SK-N-SH (cell line): ENCODE results near the gene EHMT2. TPM values are rescaled to one million over a fixed set of nuclear protein-coding genes. Genes with fewer than 3 reads are reported as not detected.

ENCODE experiments used
- CTCF ChIA-PET: fragments of 300-600, 350-600 bp; formaldehyde crosslinking; extraction: SDS; loops from one replicate; lab custom pipeline; 2021; lab: Yijun Ruan, JAX
- POLR2A ChIA-PET: fragments of 350-600 bp; sonication (Branson Sonifier 250); formaldehyde crosslinking; extraction: SDS; loops from one replicate; lab custom pipeline; 2020; ENCODE audit warnings: antibody characterized with exemption, inconsistent platforms; lab: Yijun Ruan, JAX
- DNase-seq: peaks from one replicate; pipeline ENCODE4 v3.0.0; 2012
- H2AFZ ChIP-seq: fragments of 200-600 bp; sonication (generic); 2 replicates; pipeline ENCODE4 v1.8.1; 2016; ENCODE audit warnings: antibody characterized with exemption, mild to moderate bottlenecking, low read depth
- H3F3A ChIP-seq: fragments of 200-600 bp; sonication (generic); replicated peaks from 2 replicates; pipeline ENCODE3; 2016; ENCODE audit warnings: antibody characterized with exemption, mild to moderate bottlenecking; ENCODE audit not compliant: insufficient read depth
- H3K27ac ChIP-seq, 2 experiments: fragments of 200-500 bp in 1 of 2; fragments of 200-600 bp in 1 of 2; sonication (Bioruptor generic) in 1 of 2; sonication (generic), shearing (Covaris generic) in 1 of 2; 2 replicates each; pipeline versions ENCODE4 v1.5.1 to v1.6.1; 2014 to 2016; ENCODE audit warnings: low read depth in 2 of 2, inconsistent platforms in 1 of 2, low read length in 1 of 2, mild to moderate bottlenecking in 1 of 2, mixed read lengths in 1 of 2
- H3K27me3 ChIP-seq: fragments of 200-600 bp; sonication (generic), shearing (Covaris generic); 2 replicates; pipeline ENCODE4 v1.6.1; 2016; ENCODE audit warnings: mixed run types; ENCODE audit not compliant: insufficient read depth
- H3K36me3 ChIP-seq, 2 experiments: fragments of 200-500 bp in 1 of 2; fragments of 200-600 bp in 1 of 2; sonication (Bioruptor generic) in 1 of 2; sonication (generic) in 1 of 2; replicated peaks in 1 of 2; 2 replicates each; pipeline versions ENCODE3 to v1.5.1; 2014 to 2016; ENCODE audit warnings: low read length in 1 of 2, mild to moderate bottlenecking in 1 of 2; ENCODE audit not compliant: insufficient read depth in 2 of 2, control insufficient read depth in 1 of 2
- H3K4me1 ChIP-seq, 2 experiments: fragments of 200-500 bp in 1 of 2; fragments of 200-600 bp in 1 of 2; sonication (Bioruptor generic) in 1 of 2; sonication (generic), shearing (Covaris generic) in 1 of 2; 2 replicates each; pipeline versions ENCODE4 v1.5.1 to v1.6.1; 2014 to 2016; ENCODE audit warnings: low read depth in 1 of 2, low read length in 1 of 2, mixed run types in 1 of 2; ENCODE audit not compliant: insufficient read depth in 2 of 2, control insufficient read depth in 1 of 2
- H3K4me2 ChIP-seq: fragments of 200-600 bp; sonication (generic), shearing (Covaris generic); 2 replicates; pipeline ENCODE4 v1.6.1; 2017; ENCODE audit warnings: mixed run types
- H3K4me3 ChIP-seq, 2 experiments: fragments of 200-500 bp in 1 of 2; fragments of 200-600 bp in 1 of 2; sonication (Bioruptor generic) in 1 of 2; sonication (generic), shearing (Covaris generic) in 1 of 2; 2 replicates each; pipeline versions ENCODE4 v1.5.1 to v1.8.1; 2014 to 2016; ENCODE audit warnings: low read depth in 2 of 2, inconsistent platforms in 1 of 2, low read length in 1 of 2, mild to moderate bottlenecking in 1 of 2, mixed read lengths in 1 of 2, moderate library complexity in 1 of 2
- H3K79me2 ChIP-seq: fragments of 200-600 bp; sonication (generic); 2 replicates; pipeline ENCODE4 v1.8.1; 2017; ENCODE audit warnings: mild to moderate bottlenecking; ENCODE audit not compliant: insufficient read depth
- H3K9ac ChIP-seq: fragments of 200-600 bp; sonication (generic); 2 replicates; pipeline ENCODE4 v1.6.1; 2017; ENCODE audit warnings: mixed run types
- H3K9me2 ChIP-seq: fragments of 200-600 bp; sonication (generic); 2 replicates; pipeline ENCODE4 v1.6.1; 2017; ENCODE audit warnings: mixed run types
- H3K9me3 ChIP-seq: fragments of 200-600 bp; sonication (generic); 2 replicates; pipeline ENCODE4 v1.6.1; 2017; ENCODE audit warnings: mixed run types, mild to moderate bottlenecking, moderate library complexity
- H4K20me1 ChIP-seq: fragments of 200-600 bp; sonication (generic); 2 replicates; pipeline ENCODE4 v1.6.1; 2017; ENCODE audit warnings: mild to moderate bottlenecking, mixed run types; ENCODE audit not compliant: insufficient read depth
- CHD2 ChIP-seq: fragments of 150-350 bp; IDR thresholded peaks from 2 replicates; pipeline ENCODE4 v1.6.1; 2018; ENCODE audit warnings: low read length; ENCODE audit not compliant: partially characterized antibody
- ELF1 ChIP-seq: IDR thresholded peaks from 2 replicates; pipeline ENCODE4 v1.4.0; 2012
- EZH2phosphoT487 ChIP-seq: fragments of 200-600 bp; sonication (generic); IDR thresholded peaks from 2 replicates; pipeline ENCODE4 v1.6.1; 2017; ENCODE audit warnings: low read depth, mixed run types, mild to moderate bottlenecking, antibody characterized with exemption, moderate library complexity, borderline replicate concordance
- FOSL2 ChIP-seq: IDR thresholded peaks from 2 replicates; pipeline ENCODE4 v1.4.0; 2012; ENCODE audit warnings: low read depth, mild to moderate bottlenecking, moderate library complexity, borderline replicate concordance
- GABPA ChIP-seq: IDR thresholded peaks from 2 replicates; pipeline ENCODE4 v1.4.0; 2012; ENCODE audit warnings: low read depth, mild to moderate bottlenecking
- GATA2 ChIP-seq: sonication (generic); formaldehyde crosslinking; IDR thresholded peaks from 2 replicates; pipeline ENCODE4 v1.5.0; 2020; ENCODE audit warnings: mild to moderate bottlenecking, missing genetic modification reagents
- JUND ChIP-seq: IDR thresholded peaks from 2 replicates; pipeline ENCODE4 v1.4.0; 2012
- NRF1 ChIP-seq: IDR thresholded peaks from 2 replicates; pipeline ENCODE4 v1.6.1; 2012; ENCODE audit warnings: low read depth, mild to moderate bottlenecking, low read length
- SIN3A ChIP-seq: IDR thresholded peaks from 2 replicates; pipeline ENCODE4 v1.6.1; 2012; ENCODE audit warnings: low read depth, mild to moderate bottlenecking, low read length, moderate library complexity, borderline replicate concordance
- USF1 ChIP-seq: IDR thresholded peaks from 2 replicates; pipeline ENCODE4 v1.4.0; 2012; ENCODE audit warnings: low read depth, borderline replicate concordance
- ZBTB33 ChIP-seq: IDR thresholded peaks from 2 replicates; pipeline ENCODE4 v1.4.0; 2012; ENCODE audit warnings: low read depth, borderline replicate concordance
- WGBS: methylation state at CpG from one replicate; pipeline ENCODE4 v1.1.6; 2017; ENCODE audit warnings: low lambda C conversion rate; 5-methylcytosine and 5-hydroxymethylcytosine counted together
- polyA plus RNA-seq, 3 experiments: library from polyadenylated mRNA; depleted of rRNA; stranded (reverse); fragments of >200 nt; gene quantifications; 2 replicates each; pipeline ENCODE4 v1.2.3, GENCODE V29; 2012

Gene EHMT2
- polyA plus RNA-seq, 1 of the 3 experiments (the other 2 are of a cell fraction): 72.0 TPM

- H3F3A ChIP-seq: peaks cover 15% of the 10 kb centered on the region
- H3K9ac ChIP-seq: peak overlapping the region; percentile 67
- peak overlapping the region; percentile 100 for H3K4me2 ChIP-seq
- peak; percentile 30 for DNase-seq
- no peaks in the 10 kb centered on the region for H3K27me3 ChIP-seq
- H4K20me1 ChIP-seq: no peaks in the 10 kb centered on the region
- H3K79me2 ChIP-seq: peaks cover 10% of the 10 kb centered on the region
- peak overlapping the region; percentile 82 for H2AFZ ChIP-seq
- 34% methylated on average over 17 of the region's 17 CpGs for WGBS
- no peaks in the 10 kb centered on the region for H3K9me2 ChIP-seq
- CTCF ChIA-PET: interaction anchor here (0.7 to 2.7 kb wide), 3 partner anchors 91 to 181 kb away, joined by 3 to 14 read pairs (median 4); partner anchors contain the start of genes DDAH2 and LY6G5C
- POLR2A ChIA-PET: interaction anchor here (0.7 to 2.4 kb wide), 6 partner anchors 19 to 132 kb away, joined by 3 to 16 read pairs (median 4); partner anchors contain the start of genes EHMT2, HSPA1A and HSPA1L
- H3K36me3 ChIP-seq: peaks cover 4 to 11% of the 10 kb centered on the region in 2 experiments
- no peak for TF ChIP-seq GABPA
- TF ChIP-seq NRF1: no peak
- no peak for TF ChIP-seq GATA2 (CRISPR knock-in tag)
- no peak for TF ChIP-seq CHD2
- TF ChIP-seq EZH2phosphoT487: no peak
- no peak for TF ChIP-seq JUND
- TF ChIP-seq FOSL2: no peak
- no peak for TF ChIP-seq USF1
- TF ChIP-seq ELF1: no peak
- no peak for TF ChIP-seq SIN3A
- H3K4me1 ChIP-seq: peaks cover 0 to 14% of the 10 kb centered on the region in 2 experiments; a peak in 1 of 4 replicates
- no peak overlapping the region for H3K27ac ChIP-seq
- peak overlapping the region; percentile 78 to 98 for H3K4me3 ChIP-seq
- no peaks in the 10 kb centered on the region for H3K9me3 ChIP-seq
Measured at GRCh38 chr6:31861919-31862343, 35.6 kb downstream of the EHMT2 start.

- no peak overlapping the region for H3K27ac ChIP-seq
- no peak for DNase-seq
- no peak for TF ChIP-seq ZBTB33
- no peak overlapping the region for H3K9ac ChIP-seq
- H4K20me1 ChIP-seq: no peaks in the 10 kb centered on the region
- H2AFZ ChIP-seq: no peak overlapping the region
- H3K9me3 ChIP-seq: no peaks in the 10 kb centered on the region
- 88% methylated on average over 7 of the region's 7 CpGs for WGBS
- H3F3A ChIP-seq: peaks cover 15% of the 10 kb centered on the region
- no peak overlapping the region for H3K4me2 ChIP-seq
- peaks cover 4 to 11% of the 10 kb centered on the region in 2 experiments for H3K36me3 ChIP-seq
- no peaks in the 10 kb centered on the region for H3K9me2 ChIP-seq
- H3K4me1 ChIP-seq: peaks cover 0 to 14% of the 10 kb centered on the region in 2 experiments; a peak in 1 of 4 replicates
- H3K27me3 ChIP-seq: no peaks in the 10 kb centered on the region
- H3K4me3 ChIP-seq: no peak overlapping the region
- ChIA-PET POLR2A (no interaction called here), CTCF (no interaction called here)
- peaks cover 10% of the 10 kb centered on the region for H3K79me2 ChIP-seq
Measured at GRCh38 chr6:31861150-31861549, 36.3 kb downstream of the EHMT2 start.
